Measurements from ENCODE around the gene ALDH3B1.

The ALDH3B1 gene

DNA sequence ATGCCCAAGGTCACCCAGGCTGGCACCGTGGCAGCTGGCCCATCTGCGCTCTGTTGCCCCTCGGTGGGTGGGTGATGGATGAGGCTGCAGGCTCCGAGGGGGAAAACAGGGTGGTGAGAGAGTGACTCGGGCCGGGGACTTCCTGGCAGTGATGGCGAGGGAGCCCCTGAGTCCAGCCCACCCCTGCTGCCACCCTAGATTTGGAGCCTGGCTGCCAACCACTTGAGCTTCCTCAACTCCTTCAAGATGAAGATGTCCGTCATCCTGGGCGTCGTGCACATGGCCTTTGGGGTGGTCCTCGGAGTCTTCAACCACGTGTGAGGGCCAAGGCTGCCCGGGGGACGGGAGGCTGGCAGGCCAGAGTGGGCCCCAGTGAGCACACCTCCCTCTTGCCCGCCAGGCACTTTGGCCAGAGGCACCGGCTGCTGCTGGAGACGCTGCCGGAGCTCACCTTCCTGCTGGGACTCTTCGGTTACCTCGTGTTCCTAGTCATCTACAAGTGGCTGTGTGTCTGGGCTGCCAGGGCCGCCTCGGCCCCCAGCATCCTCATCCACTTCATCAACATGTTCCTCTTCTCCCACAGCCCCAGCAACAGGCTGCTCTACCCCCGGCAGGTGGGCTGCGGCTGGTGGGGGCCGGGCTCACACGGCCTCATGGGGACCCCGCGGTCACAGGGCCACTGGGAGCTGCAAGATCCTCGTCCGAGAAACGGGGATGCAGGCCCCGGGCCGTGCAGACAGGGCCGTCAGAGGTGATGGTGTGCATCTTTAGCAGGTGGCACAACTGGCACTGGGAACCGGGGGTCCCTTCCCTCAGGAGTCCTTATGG lies 38.8 kb downstream of the ALDH3B1 start:
- no peak for TF ChIP-seq CTCF (IDR thresholded peaks at IDR 0.05; ENCODE audit: insufficient read depth, low read length, poor library complexity, severe bottlenecking)
- no peaks in the 10 kb centered on the region for H3K27me3 ChIP-seq (replicated peaks; ENCODE audit: control insufficient read depth, insufficient read depth, low read length)
- DNase-seq (ENCODE audit: extremely low read depth, insufficient read length) = no peak

DNA sequence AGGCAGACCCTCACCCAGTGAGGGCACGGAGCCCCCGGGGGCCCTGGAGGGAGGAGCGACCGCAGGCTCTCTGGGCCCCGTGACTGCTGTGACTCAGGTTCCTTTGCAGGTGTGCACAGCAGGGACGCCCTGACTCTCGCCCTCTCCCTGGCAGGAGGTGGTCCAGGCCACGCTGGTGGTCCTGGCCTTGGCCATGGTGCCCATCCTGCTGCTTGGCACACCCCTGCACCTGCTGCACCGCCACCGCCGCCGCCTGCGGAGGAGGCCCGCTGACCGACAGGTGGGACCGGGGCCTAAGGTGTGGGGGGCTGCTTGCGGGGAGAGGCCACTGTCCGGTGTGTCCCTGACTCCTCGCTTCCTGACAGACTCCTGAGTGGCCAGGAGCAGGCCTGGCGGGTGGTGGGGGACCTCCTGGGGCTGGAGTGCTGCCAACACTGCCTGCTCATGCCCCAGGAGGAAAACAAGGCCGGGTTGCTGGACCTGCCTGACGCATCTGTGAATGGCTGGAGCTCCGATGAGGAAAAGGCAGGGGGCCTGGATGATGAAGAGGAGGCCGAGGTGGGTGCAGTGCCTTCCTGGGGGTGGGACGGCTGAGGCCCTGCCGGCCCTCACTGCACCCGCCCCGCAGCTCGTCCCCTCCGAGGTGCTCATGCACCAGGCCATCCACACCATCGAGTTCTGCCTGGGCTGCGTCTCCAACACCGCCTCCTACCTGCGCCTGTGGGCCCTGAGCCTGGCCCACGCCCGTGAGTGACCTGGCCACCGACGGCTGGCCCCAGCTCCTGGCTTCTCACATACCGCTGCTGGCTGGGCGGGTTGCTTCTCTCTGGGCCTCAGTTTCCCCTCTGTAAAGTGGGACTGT lies 39.6 kb downstream of the ALDH3B1 start:
- TF ChIP-seq CTCF (IDR thresholded peaks at IDR 0.05; ENCODE audit: insufficient read depth, low read length, poor library complexity, severe bottlenecking) = no peak

More for the DNA sequence above, 38.8 kb downstream of the ALDH3B1 start:
- Histone ChIP-seq H3K36me3 (ENCODE audit: control insufficient read depth, insufficient read depth, low read length) (peaks cover 69% of the 10 kb centered on the region), H3K4me3 (replicated peaks; ENCODE audit: low read depth, low read length) (no peak overlapping the region)

GRCh38 chr11:68050371-68050841 lies 40.3 kb downstream of the ALDH3B1 start:
- peaks cover 61% of the 10 kb centered on the region for H3K36me3 ChIP-seq (ENCODE audit: control insufficient read depth, insufficient read depth, low read length)

More for the DNA sequence above, 39.6 kb downstream of the ALDH3B1 start:
- H3K27me3 ChIP-seq (replicated peaks; ENCODE audit: control insufficient read depth, insufficient read depth, low read length) = no peaks in the 10 kb centered on the region
- peaks cover 68% of the 10 kb centered on the region for H3K36me3 ChIP-seq (ENCODE audit: control insufficient read depth, insufficient read depth, low read length)
- DNase-seq (ENCODE audit: extremely low read depth, insufficient read length) = no peak
- no peak overlapping the region for H3K4me3 ChIP-seq (replicated peaks; ENCODE audit: low read depth, low read length)

GRCh38 chr11:68051191-68052136 lies 41.3 kb downstream of the ALDH3B1 start:
- Histone ChIP-seq H3K4me3 (replicated peaks; ENCODE audit: low read depth, low read length) (no peak overlapping the region), H3K27me3 (replicated peaks; ENCODE audit: control insufficient read depth, insufficient read depth, low read length) (no peaks in the 10 kb centered on the region), H3K36me3 (ENCODE audit: control insufficient read depth, insufficient read depth, low read length) (peaks cover 55% of the 10 kb centered on the region)
- DNase-seq (ENCODE audit: extremely low read depth, insufficient read length) = no peak
- no peak for TF ChIP-seq CTCF (IDR thresholded peaks at IDR 0.05; ENCODE audit: insufficient read depth, low read length, poor library complexity, severe bottlenecking)

More at GRCh38 chr11:68050371-68050841, 40.3 kb downstream of the ALDH3B1 start:
- no peak for DNase-seq (ENCODE audit: extremely low read depth, insufficient read length)
- TF ChIP-seq CTCF (IDR thresholded peaks at IDR 0.05; ENCODE audit: insufficient read depth, low read length, poor library complexity, severe bottlenecking) = no peak
- H3K27me3 ChIP-seq (replicated peaks; ENCODE audit: control insufficient read depth, insufficient read depth, low read length) = no peaks in the 10 kb centered on the region
- H3K4me3 ChIP-seq (replicated peaks; ENCODE audit: low read depth, low read length) = no peak overlapping the region
